HEK293 (cell line): ENCODE results near the gene LAMC2.

ENCODE experiments used
- CTCF ChIA-PET: fragments of 350-600 bp; formaldehyde crosslinking; extraction: SDS; loops from one replicate; lab custom pipeline; 2021; ENCODE audit warnings: antibody characterized with exemption; lab: Yijun Ruan, JAX
- POLR2A ChIA-PET: fragments of 300-600 bp; formaldehyde crosslinking; extraction: SDS; loops from one replicate; lab custom pipeline; 2020; ENCODE audit warnings: antibody characterized with exemption, inconsistent platforms; lab: Yijun Ruan, JAX
- H3K27ac ChIP-seq: fragments of 200-500 bp; sonication (Bioruptor generic); 2 replicates; pipeline ENCODE4 v1.5.1; 2014; ENCODE audit warnings: low read depth, low read length, control low read depth, inconsistent platforms; ENCODE audit errors: extremely low read depth
- H3K36me3 ChIP-seq, 2 experiments: fragments of 200-500 bp in 1 of 2; sonication (Bioruptor generic) in 1 of 2; 1 replicate in 1 of 2; 2 replicates in 1 of 2; pipeline ENCODE4 v1.5.1; 2014 to 2017; ENCODE audit warnings: inconsistent platforms in 2 of 2, low read length in 2 of 2; ENCODE audit not compliant: control insufficient read depth in 2 of 2, insufficient read depth in 1 of 2
- H3K4me1 ChIP-seq: fragments of 200-500 bp; sonication (Bioruptor generic); 2 replicates; pipeline ENCODE4 v1.5.1; 2014; ENCODE audit warnings: mild to moderate bottlenecking, low read length, inconsistent platforms; ENCODE audit not compliant: control insufficient read depth, insufficient read depth
- H3K4me3 ChIP-seq: 2 replicates; pipeline ENCODE4 v1.5.1; 2011; ENCODE audit warnings: low read depth, mild to moderate bottlenecking, control low read depth, low read length, moderate library complexity
- H3K9me3 ChIP-seq: fragments of 200-500 bp; sonication (Bioruptor generic); 2 replicates; pipeline ENCODE4 v1.5.1; 2014; ENCODE audit warnings: low read depth, low read length, inconsistent platforms; ENCODE audit not compliant: control insufficient read depth, insufficient read depth
- KLF16 ChIP-seq: fragments of 450-650 bp; formaldehyde crosslinking; IDR thresholded peaks from 2 replicates; pipeline ENCODE4 v1.5.1; 2017; ENCODE audit warnings: missing biosample characterization, missing genetic modification characterization
- KLF7 ChIP-seq: fragments of 450-650 bp; formaldehyde crosslinking; IDR thresholded peaks from 2 replicates; pipeline ENCODE4 v1.5.1; 2016; ENCODE audit warnings: missing biosample characterization, missing genetic modification characterization, borderline replicate concordance
- ZBTB7A ChIP-seq: fragments of 450-650 bp; formaldehyde crosslinking; IDR thresholded peaks from 2 replicates; pipeline ENCODE4 v1.5.1; 2016; ENCODE audit warnings: low read depth, missing biosample characterization, missing genetic modification characterization
- ZNF114 ChIP-seq: fragments of 450-650 bp; formaldehyde crosslinking; IDR thresholded peaks from 2 replicates; pipeline ENCODE4 v1.5.0; 2017; ENCODE audit warnings: missing biosample characterization, missing genetic modification characterization
- ZNF248 ChIP-seq: fragments of 450-650 bp; formaldehyde crosslinking; IDR thresholded peaks from 2 replicates; pipeline ENCODE4 v1.5.1; 2017; ENCODE audit warnings: missing biosample characterization, missing genetic modification characterization
- ZNF274 ChIP-seq, 2 experiments: fragments of 200-500 bp in 1 of 2; fragments of 450-650 bp in 1 of 2; sonication (Bioruptor generic) in 1 of 2; formaldehyde crosslinking in 1 of 2; IDR thresholded peaks; 2 replicates each; pipeline versions ENCODE4 v1.5.1 to v1.6.1; 2014 to 2016; ENCODE audit warnings: borderline replicate concordance in 1 of 2, inconsistent platforms in 1 of 2, low read length in 1 of 2, missing biosample characterization in 1 of 2, missing genetic modification characterization in 1 of 2
- ZNF416 ChIP-seq: fragments of 450-650 bp; formaldehyde crosslinking; IDR thresholded peaks from 2 replicates; pipeline ENCODE4 v1.5.1; 2016; ENCODE audit warnings: missing biosample characterization, missing genetic modification characterization
- ZNF48 ChIP-seq: fragments of 450-650 bp; formaldehyde crosslinking; IDR thresholded peaks from 2 replicates; pipeline ENCODE4 v1.5.1; 2016; ENCODE audit warnings: missing biosample characterization, missing genetic modification characterization
- ZNF501 ChIP-seq: fragments of 450-650 bp; formaldehyde crosslinking; IDR thresholded peaks from 2 replicates; pipeline ENCODE4 v1.5.1; 2016; ENCODE audit warnings: missing biosample characterization, missing genetic modification characterization
- ZNF521 ChIP-seq: fragments of 450-650 bp; formaldehyde crosslinking; IDR thresholded peaks from 2 replicates; pipeline ENCODE4 v1.5.1; 2017; ENCODE audit warnings: missing biosample characterization, mild to moderate bottlenecking, missing genetic modification characterization
- ZNF624 ChIP-seq: fragments of 450-650 bp; formaldehyde crosslinking; IDR thresholded peaks from 2 replicates; pipeline ENCODE4 v1.5.1; 2017; ENCODE audit warnings: missing biosample characterization, missing genetic modification characterization
- ZNF785 ChIP-seq: fragments of 450-650 bp; formaldehyde crosslinking; IDR thresholded peaks from 2 replicates; pipeline ENCODE4 v1.5.1; 2016; ENCODE audit warnings: missing biosample characterization, missing genetic modification characterization
- ZNF837 ChIP-seq: fragments of 450-650 bp; formaldehyde crosslinking; IDR thresholded peaks from 2 replicates; pipeline ENCODE4 v1.5.1; 2016; ENCODE audit warnings: missing biosample characterization, missing genetic modification characterization
- ZSCAN16 ChIP-seq: fragments of 450-650 bp; formaldehyde crosslinking; IDR thresholded peaks from 2 replicates; pipeline ENCODE4 v1.5.1; 2016; ENCODE audit warnings: missing biosample characterization, missing genetic modification characterization
- TF ChIP-seq, protein P1 (sequence below): fragments of 450-650 bp; formaldehyde crosslinking; IDR thresholded peaks from 2 replicates; pipeline ENCODE4 v1.5.1; 2016; ENCODE audit warnings: missing biosample characterization, missing genetic modification characterization
- TF ChIP-seq, protein P2 (sequence below): fragments of 450-650 bp; formaldehyde crosslinking; IDR thresholded peaks from 2 replicates; pipeline ENCODE4 v1.5.0; 2017; ENCODE audit warnings: missing biosample characterization, missing genetic modification characterization, borderline replicate concordance
- TF ChIP-seq, protein P3 (sequence below): fragments of 450-650 bp; formaldehyde crosslinking; conservative IDR thresholded peaks from 2 replicates; pipeline ENCODE4 v1.5.1; 2016; ENCODE audit warnings: low read depth, missing biosample characterization, missing genetic modification characterization

LAMC2 gene

DNA sequence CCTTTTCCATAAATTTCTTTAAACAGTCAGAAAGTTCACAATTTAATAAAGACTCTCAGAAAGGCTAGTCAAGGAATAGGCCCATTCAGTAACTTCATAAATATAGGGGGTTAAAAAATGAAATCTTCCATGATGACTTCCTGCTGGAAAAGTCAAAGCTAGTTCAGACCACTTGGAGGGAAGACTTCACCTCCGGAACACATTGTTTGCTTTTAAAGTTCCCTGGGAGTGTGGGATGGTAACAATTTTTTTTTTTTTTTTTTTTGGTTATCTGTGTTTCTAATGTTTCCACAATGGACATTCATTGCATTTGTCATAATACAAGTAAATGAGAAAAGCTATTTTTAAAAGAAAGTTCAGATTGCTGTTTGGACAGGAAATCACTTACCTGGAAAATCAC, 18.4 kb upstream of the LAMC2 start:
- H3K27ac ChIP-seq = no peak overlapping the region
- H3K36me3 ChIP-seq = no peaks in the 10 kb centered on the region
- H3K4me3 ChIP-seq = no peak overlapping the region
- H3K9me3 ChIP-seq = no peaks in the 10 kb centered on the region
- TF ChIP-seq ZNF501 (tag by site-specific recombination) = no peak
- TF ChIP-seq, all 188 proteins: peak for 0
- ChIA-PET CTCF (interaction anchor here (0.7 to 1.3 kb wide), 3 partner anchors 9 to 205 kb away, joined by 3 read pairs; no protein-coding TSS in a partner anchor), POLR2A (no interaction called here)
- H3K4me1 ChIP-seq = 0 out of 2 replicates have a peak, but pooled peaks cover 2% of the 10 kb centered on the region

DNA sequence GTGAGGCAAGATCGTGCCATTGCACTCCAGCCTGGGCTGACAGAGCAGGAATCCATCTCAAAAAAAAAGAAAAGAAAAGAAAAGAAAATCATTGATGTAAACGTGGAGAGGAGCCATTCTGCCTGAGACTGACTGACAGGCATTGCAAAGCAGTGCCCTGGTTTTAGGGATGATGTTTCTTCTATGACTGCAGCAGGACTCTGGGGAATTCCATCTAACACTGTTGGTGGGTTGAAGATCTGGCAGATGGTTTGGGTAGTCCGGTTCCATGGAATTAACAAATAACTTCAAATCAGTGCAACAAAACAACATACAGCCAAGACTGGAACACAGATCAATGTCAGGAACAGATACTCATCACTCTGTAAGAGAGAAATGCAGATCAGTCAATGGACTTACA, 17.8 kb upstream of the LAMC2 start:
- H3K4me3 ChIP-seq = no peak overlapping the region
- CTCF ChIA-PET = interaction anchor here (0.8 kb wide), 1 partner anchor 8 kb away, joined by 3 read pairs; no protein-coding TSS in a partner anchor
- H3K27ac ChIP-seq = no peak overlapping the region
- no peaks in the 10 kb centered on the region for H3K9me3 ChIP-seq
- 0 out of 2 replicates have a peak, but pooled peaks cover 2% of the 10 kb centered on the region for H3K4me1 ChIP-seq
- POLR2A ChIA-PET = no interaction called here
- TF ChIP-seq ZNF521 = no peak
- no peak for TF ChIP-seq ZBTB7A (tag by site-specific recombination)
- TF ChIP-seq ZNF416 (tag by site-specific recombination) = no peak
- TF ChIP-seq ZNF114 (tag by site-specific recombination) = no peak
- TF ChIP-seq ZNF837 (tag by site-specific recombination) = no peak
- TF ChIP-seq ZNF785 (tag by site-specific recombination) = no peak
- TF ChIP-seq KLF16 (tag by site-specific recombination) = no peak
- TF ChIP-seq KLF7 (tag by site-specific recombination) = no peak
- TF ChIP-seq ZNF248 = no peak
- no peak for TF ChIP-seq ZNF624 (tag by site-specific recombination)
- TF ChIP-seq, protein P1, sequence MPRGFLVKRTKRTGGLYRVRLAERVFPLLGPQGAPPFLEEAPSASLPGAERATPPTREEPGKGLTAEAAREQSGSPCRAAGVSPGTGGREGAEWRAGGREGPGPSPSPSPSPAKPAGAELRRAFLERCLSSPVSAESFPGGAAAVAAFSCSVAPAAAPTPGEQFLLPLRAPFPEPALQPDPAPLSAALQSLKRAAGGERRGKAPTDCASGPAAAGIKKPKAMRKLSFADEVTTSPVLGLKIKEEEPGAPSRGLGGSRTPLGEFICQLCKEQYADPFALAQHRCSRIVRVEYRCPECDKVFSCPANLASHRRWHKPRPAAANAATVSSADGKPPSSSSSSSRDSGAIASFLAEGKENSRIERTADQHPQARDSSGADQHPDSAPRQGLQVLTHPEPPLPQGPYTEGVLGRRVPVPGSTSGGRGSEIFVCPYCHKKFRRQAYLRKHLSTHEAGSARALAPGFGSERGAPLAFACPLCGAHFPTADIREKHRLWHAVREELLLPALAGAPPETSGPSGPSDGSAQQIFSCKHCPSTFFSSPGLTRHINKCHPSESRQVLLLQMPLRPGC = no peak
- TF ChIP-seq, protein P2, sequence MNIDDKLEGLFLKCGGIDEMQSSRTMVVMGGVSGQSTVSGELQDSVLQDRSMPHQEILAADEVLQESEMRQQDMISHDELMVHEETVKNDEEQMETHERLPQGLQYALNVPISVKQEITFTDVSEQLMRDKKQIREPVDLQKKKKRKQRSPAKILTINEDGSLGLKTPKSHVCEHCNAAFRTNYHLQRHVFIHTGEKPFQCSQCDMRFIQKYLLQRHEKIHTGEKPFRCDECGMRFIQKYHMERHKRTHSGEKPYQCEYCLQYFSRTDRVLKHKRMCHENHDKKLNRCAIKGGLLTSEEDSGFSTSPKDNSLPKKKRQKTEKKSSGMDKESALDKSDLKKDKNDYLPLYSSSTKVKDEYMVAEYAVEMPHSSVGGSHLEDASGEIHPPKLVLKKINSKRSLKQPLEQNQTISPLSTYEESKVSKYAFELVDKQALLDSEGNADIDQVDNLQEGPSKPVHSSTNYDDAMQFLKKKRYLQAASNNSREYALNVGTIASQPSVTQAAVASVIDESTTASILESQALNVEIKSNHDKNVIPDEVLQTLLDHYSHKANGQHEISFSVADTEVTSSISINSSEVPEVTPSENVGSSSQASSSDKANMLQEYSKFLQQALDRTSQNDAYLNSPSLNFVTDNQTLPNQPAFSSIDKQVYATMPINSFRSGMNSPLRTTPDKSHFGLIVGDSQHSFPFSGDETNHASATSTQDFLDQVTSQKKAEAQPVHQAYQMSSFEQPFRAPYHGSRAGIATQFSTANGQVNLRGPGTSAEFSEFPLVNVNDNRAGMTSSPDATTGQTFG (tag by site-specific recombination) = no peak
- TF ChIP-seq, protein P3, sequence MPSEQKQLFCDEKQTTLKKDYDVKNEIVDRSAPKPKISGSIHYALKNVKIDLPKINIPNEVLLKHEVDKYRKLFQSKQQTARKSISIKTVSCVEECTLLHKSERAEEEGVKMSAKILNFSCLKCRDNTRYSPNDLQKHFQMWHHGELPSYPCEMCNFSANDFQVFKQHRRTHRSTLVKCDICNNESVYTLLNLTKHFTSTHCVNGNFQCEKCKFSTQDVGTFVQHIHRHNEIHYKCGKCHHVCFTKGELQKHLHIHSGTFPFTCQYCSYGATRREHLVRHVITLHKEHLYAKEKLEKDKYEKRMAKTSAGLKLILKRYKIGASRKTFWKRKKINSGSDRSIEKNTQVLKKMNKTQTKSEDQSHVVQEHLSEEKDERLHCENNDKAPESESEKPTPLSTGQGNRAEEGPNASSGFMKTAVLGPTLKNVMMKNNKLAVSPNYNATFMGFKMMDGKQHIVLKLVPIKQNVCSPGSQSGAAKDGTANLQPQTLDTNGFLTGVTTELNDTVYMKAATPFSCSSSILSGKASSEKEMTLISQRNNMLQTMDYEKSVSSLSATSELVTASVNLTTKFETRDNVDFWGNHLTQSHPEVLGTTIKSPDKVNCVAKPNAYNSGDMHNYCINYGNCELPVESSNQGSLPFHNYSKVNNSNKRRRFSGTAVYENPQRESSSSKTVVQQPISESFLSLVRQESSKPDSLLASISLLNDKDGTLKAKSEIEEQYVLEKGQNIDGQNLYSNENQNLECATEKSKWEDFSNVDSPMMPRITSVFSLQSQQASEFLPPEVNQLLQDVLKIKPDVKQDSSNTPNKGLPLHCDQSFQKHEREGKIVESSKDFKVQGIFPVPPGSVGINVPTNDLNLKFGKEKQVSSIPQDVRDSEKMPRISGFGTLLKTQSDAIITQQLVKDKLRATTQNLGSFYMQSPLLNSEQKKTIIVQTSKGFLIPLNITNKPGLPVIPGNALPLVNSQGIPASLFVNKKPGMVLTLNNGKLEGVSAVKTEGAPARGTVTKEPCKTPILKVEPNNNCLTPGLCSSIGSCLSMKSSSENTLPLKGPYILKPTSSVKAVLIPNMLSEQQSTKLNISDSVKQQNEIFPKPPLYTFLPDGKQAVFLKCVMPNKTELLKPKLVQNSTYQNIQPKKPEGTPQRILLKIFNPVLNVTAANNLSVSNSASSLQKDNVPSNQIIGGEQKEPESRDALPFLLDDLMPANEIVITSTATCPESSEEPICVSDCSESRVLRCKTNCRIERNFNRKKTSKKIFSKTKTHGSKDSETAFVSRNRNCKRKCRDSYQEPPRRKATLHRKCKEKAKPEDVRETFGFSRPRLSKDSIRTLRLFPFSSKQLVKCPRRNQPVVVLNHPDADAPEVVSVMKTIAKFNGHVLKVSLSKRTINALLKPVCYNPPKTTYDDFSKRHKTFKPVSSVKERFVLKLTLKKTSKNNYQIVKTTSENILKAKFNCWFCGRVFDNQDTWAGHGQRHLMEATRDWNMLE (tag by site-specific recombination) = no peak
- no peak for TF ChIP-seq ZNF48
- TF ChIP-seq ZNF274 (IDR thresholded peaks at IDR 0.05; ENCODE audit: low read length) = no peak
- TF ChIP-seq ZNF274 (tag by site-specific recombination; IDR thresholded peaks at IDR 0.05; ENCODE audit: borderline replicate concordance) = no peak
- TF ChIP-seq ZSCAN16 (tag by site-specific recombination) = no peak
- no peaks in the 10 kb centered on the region for H3K36me3 ChIP-seq
